Smooth muscle cell (in vitro differentiated cells): ENCODE data around the gene CCDC32. TPM values are rescaled to one million over a fixed set of nuclear protein-coding genes. Genes with fewer than 3 reads are reported as not detected.

ENCODE experiments used
- DNase-seq: peaks from one replicate; lab custom pipeline; 2025; ENCODE audit not compliant: unreplicated experiment; lab: John Stamatoyannopoulos, UW
- H2AFZ ChIP-seq: fragments of 200-600 bp; sonication (generic); 2 replicates; pipeline ENCODE4 v1.6.0; 2016; ENCODE audit warnings: antibody characterized with exemption, low read depth, mild to moderate bottlenecking
- H3F3A ChIP-seq: fragments of 200-600 bp; sonication (generic); 2 replicates; pipeline ENCODE4 v1.6.0; 2017; ENCODE audit warnings: antibody characterized with exemption, low read depth
- H3K27ac ChIP-seq: fragments of 200-600 bp; sonication (generic); 2 replicates; pipeline ENCODE4 v1.5.1; 2016; ENCODE audit warnings: low read depth, mild to moderate bottlenecking
- H3K27me3 ChIP-seq: fragments of 200-600 bp; sonication (generic); 2 replicates; pipeline ENCODE4 v1.6.1; 2016; ENCODE audit warnings: low read depth, mild to moderate bottlenecking
- H3K36me3 ChIP-seq: fragments of 200-600 bp; sonication (generic); 2 replicates; pipeline ENCODE4 v1.5.1; 2016; ENCODE audit warnings: low read depth
- H3K4me1 ChIP-seq: fragments of 200-600 bp; sonication (generic); 2 replicates; pipeline ENCODE4 v1.5.1; 2016; ENCODE audit warnings: low read depth
- H3K4me2 ChIP-seq: fragments of 200-600 bp; sonication (generic); 2 replicates; pipeline ENCODE4 v1.6.0; 2016; ENCODE audit warnings: mild to moderate bottlenecking
- H3K4me3 ChIP-seq: fragments of 200-600 bp; sonication (generic); 2 replicates; pipeline ENCODE4 v1.5.1; 2016; ENCODE audit warnings: mild to moderate bottlenecking
- H3K79me2 ChIP-seq: fragments of 200-600 bp; sonication (generic); 2 replicates; pipeline ENCODE4 v1.6.0; 2016; ENCODE audit warnings: low read depth, mild to moderate bottlenecking
- H3K9ac ChIP-seq: fragments of 200-600 bp; sonication (generic); 2 replicates; pipeline ENCODE4 v1.6.0; 2016; ENCODE audit warnings: low read depth
- H3K9me3 ChIP-seq: fragments of 200-600 bp; sonication (generic); replicated peaks from 2 replicates; pipeline ENCODE4 v1.5.1; 2016; ENCODE audit warnings: low read depth
- H4K20me1 ChIP-seq: fragments of 200-600 bp; sonication (generic); 2 replicates; pipeline ENCODE4 v1.6.0; 2016; ENCODE audit warnings: low read depth
- WGBS: methylation state at CpG from one replicate; pipeline ENCODE4 v1.1.7; 2016; ENCODE audit warnings: low lambda C conversion rate; 5-methylcytosine and 5-hydroxymethylcytosine counted together
- polyA plus RNA-seq: library from polyadenylated mRNA; unstranded; fragments of >200 nt; fragmentation: Nextera tagmentation; extraction: Ambion mirVana; gene quantifications from 2 replicates; pipeline ENCODE4 v1.2.1, GENCODE V29; 2016
- total RNA-seq: library from RNA; depleted of rRNA; stranded (reverse); fragments of >200 nt; gene quantifications from 2 replicates; pipeline ENCODE4 v1.2.3, GENCODE V29; 2014
- TF ChIP-seq, protein P1 (sequence below): fragments of 200-600 bp; sonication (generic); IDR thresholded peaks from 2 replicates; pipeline ENCODE4 v1.5.1; 2017; ENCODE audit warnings: borderline replicate concordance, mild to moderate bottlenecking, antibody characterized with exemption; ENCODE audit not compliant: insufficient read depth, poor library complexity, severe bottlenecking

Gene CCDC32
- total and polyA plus RNA-seq, 2 experiments from 2014 or later: 16.2 to 20.6 TPM

DNA sequence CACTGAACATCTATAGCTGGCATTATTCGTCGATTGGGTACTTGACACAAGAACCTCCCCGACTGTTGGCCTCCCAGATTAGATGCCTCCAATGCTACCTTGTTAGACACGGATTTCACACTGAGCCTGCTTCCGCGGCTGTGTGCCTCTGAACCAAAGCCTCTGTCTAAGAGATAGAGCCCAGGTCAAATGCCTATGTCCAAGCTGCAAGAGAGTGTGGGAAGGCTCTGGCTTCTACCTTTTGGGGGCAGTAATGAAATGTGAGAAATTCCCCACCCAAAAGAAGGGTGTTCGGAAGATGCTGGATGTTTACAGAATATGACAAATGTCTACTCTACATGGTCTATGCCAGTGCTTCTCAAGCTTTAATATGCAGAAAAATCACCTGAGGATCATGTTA lies 2.3 kb upstream of the CCDC32 start:
- H3K9me3 ChIP-seq: no peaks in the 10 kb centered on the region
- H3K27me3 ChIP-seq: no peaks in the 10 kb centered on the region
- peaks cover 11% of the 10 kb centered on the region for H3K4me1 ChIP-seq
- 46% methylated on average over 7 of the region's 7 CpGs for WGBS
- TF ChIP-seq, protein P1, sequence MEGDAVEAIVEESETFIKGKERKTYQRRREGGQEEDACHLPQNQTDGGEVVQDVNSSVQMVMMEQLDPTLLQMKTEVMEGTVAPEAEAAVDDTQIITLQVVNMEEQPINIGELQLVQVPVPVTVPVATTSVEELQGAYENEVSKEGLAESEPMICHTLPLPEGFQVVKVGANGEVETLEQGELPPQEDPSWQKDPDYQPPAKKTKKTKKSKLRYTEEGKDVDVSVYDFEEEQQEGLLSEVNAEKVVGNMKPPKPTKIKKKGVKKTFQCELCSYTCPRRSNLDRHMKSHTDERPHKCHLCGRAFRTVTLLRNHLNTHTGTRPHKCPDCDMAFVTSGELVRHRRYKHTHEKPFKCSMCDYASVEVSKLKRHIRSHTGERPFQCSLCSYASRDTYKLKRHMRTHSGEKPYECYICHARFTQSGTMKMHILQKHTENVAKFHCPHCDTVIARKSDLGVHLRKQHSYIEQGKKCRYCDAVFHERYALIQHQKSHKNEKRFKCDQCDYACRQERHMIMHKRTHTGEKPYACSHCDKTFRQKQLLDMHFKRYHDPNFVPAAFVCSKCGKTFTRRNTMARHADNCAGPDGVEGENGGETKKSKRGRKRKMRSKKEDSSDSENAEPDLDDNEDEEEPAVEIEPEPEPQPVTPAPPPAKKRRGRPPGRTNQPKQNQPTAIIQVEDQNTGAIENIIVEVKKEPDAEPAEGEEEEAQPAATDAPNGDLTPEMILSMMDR: no peak
- H4K20me1 ChIP-seq: no peaks in the 10 kb centered on the region
- H2AFZ ChIP-seq: no peak overlapping the region
- no peak overlapping the region for H3K4me3 ChIP-seq
- H3K79me2 ChIP-seq: peaks cover 31% of the 10 kb centered on the region
- H3F3A ChIP-seq: no peaks in the 10 kb centered on the region
- no peaks in the 10 kb centered on the region for H3K36me3 ChIP-seq
- no peak overlapping the region for H3K4me2 ChIP-seq
- DNase-seq: no peak
- no peak overlapping the region for H3K27ac ChIP-seq
- no peak overlapping the region for H3K9ac ChIP-seq

- Histone ChIP-seq H4K20me1 (no peaks in the 10 kb centered on the region), H3K4me1 (peaks cover 10% of the 10 kb centered on the region), H3K4me2 (peak overlapping the region; percentile 84), H3K36me3 (no peaks in the 10 kb centered on the region), H3K27me3 (no peaks in the 10 kb centered on the region), H2AFZ (peak overlapping the region; percentile 85), H3K79me2 (peaks cover 29% of the 10 kb centered on the region), H3K27ac (peak overlapping the region; percentile 96), H3K4me3 (peak overlapping the region; percentile 73), H3F3A (no peaks in the 10 kb centered on the region), H3K9me3 (no peaks in the 10 kb centered on the region), H3K9ac (peak overlapping the region; percentile 46)
- DNase-seq: no peak
- TF ChIP-seq, protein P1: no peak
- WGBS: 61% methylated on average over 18 of the region's 20 CpGs
Observed at GRCh38 chr15:40565333-40566238, 744 bp upstream of the CCDC32 start.

DNA sequence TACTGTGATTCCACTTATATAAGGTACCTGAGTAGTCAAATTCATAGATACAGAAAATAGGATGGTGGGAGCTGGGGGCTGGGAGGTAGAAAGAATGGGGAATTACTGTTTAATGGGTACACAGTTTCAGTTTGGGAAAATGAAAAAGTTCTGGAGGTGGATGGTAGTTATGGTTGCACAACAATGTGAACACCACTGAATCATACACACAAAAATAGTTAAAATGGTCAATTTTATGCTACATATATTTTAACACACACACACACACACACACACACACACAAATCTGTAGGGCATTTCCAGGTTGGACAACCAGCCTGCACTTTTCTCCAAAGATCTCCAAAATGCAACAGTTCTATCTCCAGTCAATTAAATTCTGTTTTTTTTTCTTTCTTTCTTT lies 1.4 kb downstream of the CCDC32 start:
- Histone ChIP-seq H3K27ac (no peak overlapping the region), H3K4me2 (no peak overlapping the region), H3K4me1 (peaks cover 3% of the 10 kb centered on the region), H3F3A (no peaks in the 10 kb centered on the region), H2AFZ (no peak overlapping the region), H3K27me3 (no peaks in the 10 kb centered on the region), H3K4me3 (no peak overlapping the region), H3K9ac (no peak overlapping the region), H4K20me1 (no peaks in the 10 kb centered on the region), H3K9me3 (no peaks in the 10 kb centered on the region), H3K36me3 (no peaks in the 10 kb centered on the region), H3K79me2 (peaks cover 22% of the 10 kb centered on the region)
- TF ChIP-seq, protein P1: no peak
- DNase-seq: no peak
